SK-N-SH treated with all-trans-retinoic acid at 6 μM for 48 hours (cell line): Measurements from ENCODE around the gene SPOCK2.

Source experiments
- ATAC-seq: fragments of 200-7000 bp; cut with Tn5 transposase; 3 replicates; pipeline ENCODE4 v1.9.1; 2020; ENCODE audit warnings: mild to moderate bottlenecking, moderate library complexity
- ARNTL ChIP-seq: fragments of 450-650 bp; formaldehyde crosslinking; IDR thresholded peaks from 2 replicates; pipeline ENCODE4 v1.5.0; 2020; ENCODE audit warnings: low read depth, mild to moderate bottlenecking, moderate library complexity, borderline replicate concordance
- BACH2 ChIP-seq: fragments of 250-450 bp; sonication (Bioruptor Pico); IDR thresholded peaks from 2 replicates; pipeline ENCODE4 v1.9.0; 2021; ENCODE audit warnings: mild to moderate bottlenecking, borderline replicate concordance
- CSDC2 ChIP-seq: fragments of 250-450 bp; sonication (Bioruptor Pico); IDR thresholded peaks from 2 replicates; pipeline ENCODE4 v1.5.0; 2020; ENCODE audit warnings: mild to moderate bottlenecking, moderate library complexity
- ESRRG ChIP-seq: fragments of 250-450 bp; sonication (Bioruptor Pico); IDR thresholded peaks from 2 replicates; pipeline ENCODE4 v1.6.1; 2021; ENCODE audit warnings: mild to moderate bottlenecking
- GLIS3 ChIP-seq: fragments of 250-450 bp; sonication (Bioruptor Pico); IDR thresholded peaks from 2 replicates; pipeline ENCODE4 v1.5.0; 2020; ENCODE audit warnings: mild to moderate bottlenecking, moderate library complexity
- ISL1 ChIP-seq: fragments of 250-450 bp; sonication (Bioruptor Pico); IDR thresholded peaks from 2 replicates; pipeline ENCODE4 v2.1.2; 2022; ENCODE audit warnings: mild to moderate bottlenecking, moderate library complexity
- OSR1 ChIP-seq: fragments of 250-450 bp; sonication (Bioruptor Pico); IDR thresholded peaks from 2 replicates; pipeline ENCODE4 v1.8.0; 2022; ENCODE audit warnings: moderate library complexity, mild to moderate bottlenecking, inconsistent platforms
- PPARA ChIP-seq: fragments of 250-450 bp; sonication (Bioruptor Pico); IDR thresholded peaks from 2 replicates; pipeline ENCODE4 v1.5.0; 2020; ENCODE audit warnings: mild to moderate bottlenecking, borderline replicate concordance
- RARB ChIP-seq: fragments of 250-450 bp; sonication (Bioruptor Pico); IDR thresholded peaks from 2 replicates; pipeline ENCODE4 v1.8.0; 2021; ENCODE audit warnings: mild to moderate bottlenecking, moderate library complexity
- SNAI2 ChIP-seq: fragments of 250-450 bp; sonication (Bioruptor Pico); IDR thresholded peaks from 2 replicates; pipeline ENCODE4 v1.5.0; 2020; ENCODE audit warnings: mild to moderate bottlenecking, moderate library complexity
- TCF4 ChIP-seq: fragments of 250-450 bp; sonication (Bioruptor Pico); IDR thresholded peaks from 2 replicates; pipeline ENCODE4 v1.8.0; 2021; ENCODE audit warnings: mild to moderate bottlenecking, moderate library complexity, borderline replicate concordance
- TOX ChIP-seq: fragments of 250-450 bp; sonication (Bioruptor Pico); IDR thresholded peaks from 2 replicates; pipeline ENCODE4 v1.8.0; 2021; ENCODE audit warnings: mild to moderate bottlenecking, moderate library complexity, borderline replicate concordance
- ZC3H10 ChIP-seq: fragments of 250-450 bp; sonication (Bioruptor Pico); IDR thresholded peaks from 2 replicates; pipeline ENCODE4 v1.5.1; 2021; ENCODE audit warnings: mild to moderate bottlenecking, moderate library complexity
- ZFP3 ChIP-seq: fragments of 250-450 bp; sonication (Bioruptor Pico); IDR thresholded peaks from 2 replicates; pipeline ENCODE4 v1.5.0; 2020; ENCODE audit warnings: mild to moderate bottlenecking, moderate library complexity
- ZFP30 ChIP-seq: fragments of 450-650 bp; formaldehyde crosslinking; IDR thresholded peaks from 2 replicates; pipeline ENCODE4 v1.5.0; 2022; ENCODE audit warnings: mild to moderate bottlenecking, moderate library complexity
- ZNF565 ChIP-seq: fragments of 450-650 bp; formaldehyde crosslinking; conservative IDR thresholded peaks from 2 replicates; pipeline ENCODE4 v1.5.0; 2020; ENCODE audit warnings: low read depth, mild to moderate bottlenecking, moderate library complexity
- ZNF70 ChIP-seq: fragments of 450-650 bp; formaldehyde crosslinking; IDR thresholded peaks from 2 replicates; pipeline ENCODE4 v1.5.0; 2020; ENCODE audit warnings: mild to moderate bottlenecking, moderate library complexity
- ZNF8 ChIP-seq: fragments of 450-650 bp; formaldehyde crosslinking; IDR thresholded peaks from 2 replicates; pipeline ENCODE4 v1.5.0; 2020; ENCODE audit warnings: mild to moderate bottlenecking, moderate library complexity
- TF ChIP-seq, protein P1 (sequence below): fragments of 250-450 bp; sonication (Bioruptor Pico); IDR thresholded peaks from 2 replicates; pipeline ENCODE4 v1.8.0; 2020; ENCODE audit warnings: mild to moderate bottlenecking, moderate library complexity, borderline replicate concordance
- TF ChIP-seq, protein P2 (sequence below): fragments of 250-450 bp; sonication (Bioruptor Pico); IDR thresholded peaks from 2 replicates; pipeline ENCODE4 v1.5.1; 2021; ENCODE audit warnings: mild to moderate bottlenecking, moderate library complexity
- TF ChIP-seq, protein P3 (sequence below): fragments of 250-450 bp; sonication (Bioruptor Pico); IDR thresholded peaks from 2 replicates; pipeline ENCODE4 v1.8.0; 2021; ENCODE audit warnings: low read depth, mild to moderate bottlenecking, moderate library complexity, borderline replicate concordance
- TF ChIP-seq, protein P4 (sequence below): fragments of 250-450 bp; sonication (Bioruptor Pico); IDR thresholded peaks from 2 replicates; pipeline ENCODE4 v1.5.1; 2020; ENCODE audit warnings: low read depth, mild to moderate bottlenecking, moderate library complexity

Gene SPOCK2

GRCh38 chr10:72020914-72021809 is 67.2 kb downstream of the SPOCK2 start:
- TF ChIP-seq ISL1 (CRISPR knock-in tag) (no peak), BACH2 (CRISPR knock-in tag) (no peak), ZNF8 (CRISPR knock-in tag) (no peak), ZFP3 (CRISPR knock-in tag) (no peak), ZFP30 (CRISPR knock-in tag) (no peak), RARB (CRISPR knock-in tag) (no peak), PPARA (no peak), ZNF70 (CRISPR knock-in tag) (no peak), TOX (CRISPR knock-in tag) (no peak), TCF4 (CRISPR knock-in tag) (no peak), ARNTL (CRISPR knock-in tag) (no peak), ESRRG (CRISPR knock-in tag) (no peak), CSDC2 (no peak)
- TF ChIP-seq, protein P1, sequence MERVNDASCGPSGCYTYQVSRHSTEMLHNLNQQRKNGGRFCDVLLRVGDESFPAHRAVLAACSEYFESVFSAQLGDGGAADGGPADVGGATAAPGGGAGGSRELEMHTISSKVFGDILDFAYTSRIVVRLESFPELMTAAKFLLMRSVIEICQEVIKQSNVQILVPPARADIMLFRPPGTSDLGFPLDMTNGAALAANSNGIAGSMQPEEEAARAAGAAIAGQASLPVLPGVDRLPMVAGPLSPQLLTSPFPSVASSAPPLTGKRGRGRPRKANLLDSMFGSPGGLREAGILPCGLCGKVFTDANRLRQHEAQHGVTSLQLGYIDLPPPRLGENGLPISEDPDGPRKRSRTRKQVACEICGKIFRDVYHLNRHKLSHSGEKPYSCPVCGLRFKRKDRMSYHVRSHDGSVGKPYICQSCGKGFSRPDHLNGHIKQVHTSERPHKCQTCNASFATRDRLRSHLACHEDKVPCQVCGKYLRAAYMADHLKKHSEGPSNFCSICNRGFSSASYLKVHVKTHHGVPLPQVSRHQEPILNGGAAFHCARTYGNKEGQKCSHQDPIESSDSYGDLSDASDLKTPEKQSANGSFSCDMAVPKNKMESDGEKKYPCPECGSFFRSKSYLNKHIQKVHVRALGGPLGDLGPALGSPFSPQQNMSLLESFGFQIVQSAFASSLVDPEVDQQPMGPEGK (CRISPR knock-in tag), result no peak
- TF ChIP-seq, protein P2, sequence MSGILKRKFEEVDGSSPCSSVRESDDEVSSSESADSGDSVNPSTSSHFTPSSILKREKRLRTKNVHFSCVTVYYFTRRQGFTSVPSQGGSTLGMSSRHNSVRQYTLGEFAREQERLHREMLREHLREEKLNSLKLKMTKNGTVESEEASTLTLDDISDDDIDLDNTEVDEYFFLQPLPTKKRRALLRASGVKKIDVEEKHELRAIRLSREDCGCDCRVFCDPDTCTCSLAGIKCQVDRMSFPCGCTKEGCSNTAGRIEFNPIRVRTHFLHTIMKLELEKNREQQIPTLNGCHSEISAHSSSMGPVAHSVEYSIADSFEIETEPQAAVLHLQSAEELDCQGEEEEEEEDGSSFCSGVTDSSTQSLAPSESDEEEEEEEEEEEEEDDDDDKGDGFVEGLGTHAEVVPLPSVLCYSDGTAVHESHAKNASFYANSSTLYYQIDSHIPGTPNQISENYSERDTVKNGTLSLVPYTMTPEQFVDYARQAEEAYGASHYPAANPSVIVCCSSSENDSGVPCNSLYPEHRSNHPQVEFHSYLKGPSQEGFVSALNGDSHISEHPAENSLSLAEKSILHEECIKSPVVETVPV, result no peak
- TF ChIP-seq, protein P3, sequence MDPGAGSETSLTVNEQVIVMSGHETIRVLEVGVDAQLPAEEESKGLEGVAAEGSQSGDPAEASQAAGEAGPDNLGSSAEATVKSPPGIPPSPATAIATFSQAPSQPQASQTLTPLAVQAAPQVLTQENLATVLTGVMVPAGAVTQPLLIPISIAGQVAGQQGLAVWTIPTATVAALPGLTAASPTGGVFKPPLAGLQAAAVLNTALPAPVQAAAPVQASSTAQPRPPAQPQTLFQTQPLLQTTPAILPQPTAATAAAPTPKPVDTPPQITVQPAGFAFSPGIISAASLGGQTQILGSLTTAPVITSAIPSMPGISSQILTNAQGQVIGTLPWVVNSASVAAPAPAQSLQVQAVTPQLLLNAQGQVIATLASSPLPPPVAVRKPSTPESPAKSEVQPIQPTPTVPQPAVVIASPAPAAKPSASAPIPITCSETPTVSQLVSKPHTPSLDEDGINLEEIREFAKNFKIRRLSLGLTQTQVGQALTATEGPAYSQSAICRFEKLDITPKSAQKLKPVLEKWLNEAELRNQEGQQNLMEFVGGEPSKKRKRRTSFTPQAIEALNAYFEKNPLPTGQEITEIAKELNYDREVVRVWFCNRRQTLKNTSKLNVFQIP (CRISPR knock-in tag), result no peak
- TF ChIP-seq, all 23 proteins: peak for 0
- ATAC-seq, result no peak

DNA sequence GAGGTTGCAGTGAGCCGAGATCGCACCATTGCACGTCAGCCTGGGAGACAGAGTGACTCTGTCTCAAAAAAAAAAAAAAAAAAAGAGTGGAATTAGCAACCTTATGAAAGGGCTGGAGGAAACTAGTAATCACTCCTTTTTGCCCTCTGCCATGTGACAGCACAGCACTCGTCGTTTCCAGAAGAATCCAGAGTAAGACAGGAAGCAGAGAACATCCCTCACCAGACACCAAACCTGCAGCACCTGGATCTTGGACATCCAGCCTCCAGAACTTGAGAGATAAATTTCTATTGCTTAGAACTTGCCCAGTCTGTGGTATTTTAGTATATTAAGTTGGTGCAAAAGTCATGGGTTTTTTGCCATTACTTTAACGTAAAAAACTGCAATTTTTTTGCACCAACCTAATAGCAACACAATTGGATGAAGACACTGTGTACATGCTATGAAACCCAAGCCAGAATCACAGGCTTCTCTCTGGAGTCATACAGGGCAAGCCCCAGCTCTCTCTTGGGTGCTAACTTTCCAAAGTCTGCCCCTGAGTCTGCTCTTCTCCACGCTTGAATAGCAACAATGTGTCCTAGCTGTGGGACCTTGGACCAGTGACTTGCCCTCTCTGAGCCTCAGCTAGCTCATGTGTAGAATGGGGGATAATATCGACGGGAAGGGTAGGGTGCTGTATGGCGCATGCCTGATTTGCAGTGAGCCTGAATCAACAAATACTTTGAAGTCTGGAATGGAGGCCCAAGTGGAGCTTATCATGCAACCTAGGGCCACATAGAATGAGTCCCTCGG is 69.1 kb downstream of the SPOCK2 start:
- no peak for ATAC-seq
- TF ChIP-seq, protein P2, result no peak
- TF ChIP-seq, protein P4, sequence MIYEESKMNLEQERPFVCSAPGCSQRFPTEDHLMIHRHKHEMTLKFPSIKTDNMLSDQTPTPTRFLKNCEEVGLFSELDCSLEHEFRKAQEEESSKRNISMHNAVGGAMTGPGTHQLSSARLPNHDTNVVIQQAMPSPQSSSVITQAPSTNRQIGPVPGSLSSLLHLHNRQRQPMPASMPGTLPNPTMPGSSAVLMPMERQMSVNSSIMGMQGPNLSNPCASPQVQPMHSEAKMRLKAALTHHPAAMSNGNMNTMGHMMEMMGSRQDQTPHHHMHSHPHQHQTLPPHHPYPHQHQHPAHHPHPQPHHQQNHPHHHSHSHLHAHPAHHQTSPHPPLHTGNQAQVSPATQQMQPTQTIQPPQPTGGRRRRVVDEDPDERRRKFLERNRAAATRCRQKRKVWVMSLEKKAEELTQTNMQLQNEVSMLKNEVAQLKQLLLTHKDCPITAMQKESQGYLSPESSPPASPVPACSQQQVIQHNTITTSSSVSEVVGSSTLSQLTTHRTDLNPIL, result no peak
- no peak for TF ChIP-seq SNAI2 (CRISPR knock-in tag)
- no peak for TF ChIP-seq TCF4 (CRISPR knock-in tag)
- TF ChIP-seq PPARA, result no peak
- TF ChIP-seq ARNTL (CRISPR knock-in tag), result no peak
- no peak for TF ChIP-seq BACH2 (CRISPR knock-in tag)
- TF ChIP-seq ZFP3 (CRISPR knock-in tag), result no peak
- no peak for TF ChIP-seq ZFP30 (CRISPR knock-in tag)
- TF ChIP-seq ESRRG (CRISPR knock-in tag), result no peak
- no peak for TF ChIP-seq ZNF70 (CRISPR knock-in tag)
- TF ChIP-seq, protein P3 (CRISPR knock-in tag), result no peak
- no peak for TF ChIP-seq ZC3H10
- TF ChIP-seq OSR1, result no peak
- no peak for TF ChIP-seq GLIS3 (CRISPR knock-in tag)
- no peak for TF ChIP-seq ZNF565 (CRISPR knock-in tag)
- TF ChIP-seq, protein P1 (CRISPR knock-in tag), result no peak
- TF ChIP-seq ISL1 (CRISPR knock-in tag), result no peak
- TF ChIP-seq CSDC2, result no peak
